GM13977 (cell line): ENCODE results near the gene SPC25.

Source experiments
- DNase-seq: peaks from one replicate; pipeline ENCODE4 v3.0.0; 2012; ENCODE audit warnings: low spot score
- CTCF ChIP-seq: IDR thresholded peaks from 2 replicates; pipeline ENCODE4 v1.5.1; 2012; ENCODE audit warnings: mild to moderate bottlenecking, control low read depth; ENCODE audit not compliant: insufficient read depth; ENCODE audit errors: extremely low read depth, missing control alignments
- in situ Hi-C: fragments of 300-500 bp; cut with MboI; formaldehyde crosslinking; loops from one replicate; pipeline ENCODE4 v1.12.0; 2022; ENCODE audit warnings: low sequenced_read_pairs, low pct_unique_long_range_greater_than_20kb, mixed read lengths, inconsistent platforms; ENCODE audit not compliant: unreplicated experiment

Gene SPC25

DNA sequence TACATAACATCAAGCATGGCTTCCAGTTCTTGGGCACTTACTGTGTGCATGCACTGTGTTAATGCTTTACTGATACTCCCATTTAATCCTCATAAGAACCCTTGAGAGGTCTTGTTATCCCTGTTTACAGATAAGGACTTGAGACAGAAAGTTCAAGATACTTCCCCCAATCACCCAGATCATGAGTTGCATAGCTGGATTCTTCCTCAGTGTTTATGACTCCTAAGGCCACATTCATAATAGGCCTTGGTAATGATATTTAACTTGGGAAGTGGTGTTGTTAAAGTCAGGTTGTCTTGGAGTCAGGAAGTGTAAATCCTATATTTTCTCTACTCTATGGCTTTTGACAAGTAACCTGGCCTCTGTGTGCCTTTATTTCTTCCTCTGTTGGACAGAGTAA, 65.1 kb downstream of the SPC25 start:
- in situ Hi-C loops = no loop called here
- no peak for TF ChIP-seq CTCF
- DNase-seq = no peak

- TF ChIP-seq CTCF = no peak
- DNase-seq = no peak
- in situ Hi-C loops = no loop called here
Measured at GRCh38 chr2:168821992-168822391, 68.2 kb downstream of the SPC25 start.

GRCh38 chr2:168821577-168821976, 68.7 kb downstream of the SPC25 start:
- in situ Hi-C loops = no loop called here
- no peak for DNase-seq
- no peak for TF ChIP-seq CTCF
